Measurements from ENCODE around the gene LRP1.

Gene LRP1

DNA sequence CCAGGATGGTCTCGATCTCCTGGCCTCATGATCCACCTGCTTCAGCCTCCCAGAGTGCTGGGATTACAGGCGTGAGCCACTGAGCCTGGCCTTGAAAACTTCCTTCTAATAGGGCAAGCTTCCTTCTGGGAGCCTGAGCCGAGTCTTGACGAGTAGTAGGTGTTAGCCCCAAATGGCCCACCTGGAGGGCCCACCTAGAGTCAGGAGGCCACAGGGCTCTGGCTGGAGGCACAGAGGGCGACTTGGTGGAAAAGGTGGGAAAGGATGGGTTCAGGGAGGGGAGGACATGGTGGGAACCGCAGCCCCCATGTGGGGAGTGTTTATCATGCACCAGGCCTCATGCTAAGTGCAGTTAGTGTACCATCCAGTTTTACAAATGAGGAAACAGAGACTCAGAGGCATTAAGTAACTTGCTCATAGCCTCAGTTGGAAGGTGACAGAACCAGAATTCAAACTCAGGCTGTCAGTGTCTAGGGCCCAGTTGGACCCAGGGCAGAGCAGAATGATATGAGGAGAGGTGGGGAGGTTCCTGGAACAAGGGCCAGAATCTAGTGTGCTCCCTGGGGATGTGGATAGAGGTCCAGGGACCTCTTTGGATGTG, 22.2 kb downstream of the LRP1 start:
- Histone ChIP-seq H3K9ac (ENCODE audit: insufficient read length) (no peak overlapping the region), H3K36me3 (ENCODE audit: insufficient read depth, low read length) (peaks cover 15% of the 10 kb centered on the region), H3K9me3 (ENCODE audit: low read depth, low read length) (no peaks in the 10 kb centered on the region), H3K27ac (no peak overlapping the region), H3K4me3 (no peak overlapping the region)
- TF ChIP-seq POLR2AphosphoS5 (IDR thresholded peaks at IDR 0.05; ENCODE audit: borderline replicate concordance, low read depth, low read length) = no peak
- no peak for TF ChIP-seq FOXP2 (optimal IDR thresholded peaks at IDR 0.05; ENCODE audit: control extremely low read depth, extremely low read length, insufficient read depth)
- TF ChIP-seq EZH2 (IDR thresholded peaks at IDR 0.05) = no peak
- no peak for DNase-seq (ENCODE audit: low read depth, low spot score)

DNA sequence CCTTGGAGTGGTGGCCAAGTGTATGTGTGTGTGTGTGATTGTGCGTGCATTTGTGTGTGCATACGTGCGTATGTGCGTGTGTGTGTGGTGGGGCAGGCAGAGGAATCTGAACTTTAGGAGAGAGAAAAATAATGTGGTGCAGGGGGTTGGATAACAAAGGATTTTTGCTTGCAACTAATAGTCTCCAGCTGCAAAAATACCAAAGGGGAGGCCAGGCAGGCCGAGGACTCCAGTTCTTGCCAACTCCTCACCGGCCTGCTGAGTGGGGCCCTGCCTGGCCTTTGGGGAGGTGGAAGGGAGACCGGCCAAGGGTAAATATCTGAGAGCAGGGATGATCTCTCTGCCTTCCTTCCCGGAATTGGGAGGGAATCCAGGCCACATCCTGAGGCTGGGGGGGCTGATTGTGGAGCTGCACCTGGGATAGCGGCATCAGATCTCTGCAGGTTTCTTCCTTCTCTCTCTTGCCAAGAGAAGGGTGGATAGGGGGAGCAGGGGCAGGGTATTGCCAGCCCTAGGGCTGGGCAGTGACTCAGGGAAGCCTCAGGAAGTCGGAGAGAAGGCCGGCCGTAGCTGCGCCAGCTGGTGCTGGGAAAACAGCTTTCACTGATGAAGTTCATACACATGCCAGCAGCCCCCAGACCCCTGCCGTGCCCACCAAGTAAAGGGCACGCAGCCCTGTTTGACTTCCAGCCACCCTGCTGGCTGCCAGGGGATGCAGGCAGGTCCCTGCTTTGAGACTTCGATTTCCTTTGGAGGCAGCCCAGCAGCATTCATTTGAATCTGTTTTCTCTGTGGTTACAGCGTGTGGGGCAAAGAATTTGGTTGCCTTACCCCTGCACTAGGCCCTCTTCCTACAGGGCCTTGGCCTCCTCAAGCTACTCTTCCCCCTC, 23.7 kb downstream of the LRP1 start:
- Histone ChIP-seq H3K9me3 (ENCODE audit: low read depth, low read length) (no peaks in the 10 kb centered on the region), H3K27ac (no peak overlapping the region), H3K9ac (ENCODE audit: insufficient read length) (no peak overlapping the region), H3K36me3 (ENCODE audit: insufficient read depth, low read length) (peaks cover 19% of the 10 kb centered on the region), H3K4me3 (no peak overlapping the region)
- TF ChIP-seq FOXP2 (optimal IDR thresholded peaks at IDR 0.05; ENCODE audit: control extremely low read depth, extremely low read length, insufficient read depth) = no peak
- TF ChIP-seq EZH2 (IDR thresholded peaks at IDR 0.05) = no peak
- no peak for TF ChIP-seq POLR2AphosphoS5 (IDR thresholded peaks at IDR 0.05; ENCODE audit: borderline replicate concordance, low read depth, low read length)
- DNase-seq (ENCODE audit: low read depth, low spot score) = no peak

DNA sequence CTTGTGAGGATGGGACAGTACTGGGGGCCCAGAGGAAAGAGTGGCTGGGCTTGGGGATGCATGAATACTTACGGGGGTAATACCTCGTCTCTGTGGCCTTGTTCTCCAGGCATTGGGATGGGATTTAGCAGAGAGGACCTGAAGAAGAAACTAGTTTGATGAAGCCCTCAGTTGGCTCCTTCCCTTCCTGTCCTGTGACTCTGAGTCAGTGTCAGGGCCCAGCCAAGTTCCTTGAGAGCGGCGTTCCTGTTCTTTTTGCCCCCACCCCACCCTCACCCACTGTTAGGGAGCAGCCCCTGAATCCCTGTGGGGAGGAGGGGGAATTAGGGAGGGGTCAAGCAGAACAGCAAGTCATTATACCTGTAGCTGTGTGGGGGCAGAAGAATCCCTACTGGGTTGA, 24.4 kb downstream of the LRP1 start:
- H3K9ac ChIP-seq (ENCODE audit: insufficient read length) = no peak overlapping the region
- TF ChIP-seq POLR2AphosphoS5 (IDR thresholded peaks at IDR 0.05; ENCODE audit: borderline replicate concordance, low read depth, low read length) = no peak
- TF ChIP-seq FOXP2 (optimal IDR thresholded peaks at IDR 0.05; ENCODE audit: control extremely low read depth, extremely low read length, insufficient read depth) = no peak
- no peak for TF ChIP-seq EZH2 (IDR thresholded peaks at IDR 0.05)
- no peak overlapping the region for H3K4me3 ChIP-seq
- H3K9me3 ChIP-seq (ENCODE audit: low read depth, low read length) = no peaks in the 10 kb centered on the region
- H3K36me3 ChIP-seq (ENCODE audit: insufficient read depth, low read length) = peaks cover 21% of the 10 kb centered on the region
- no peak for DNase-seq (ENCODE audit: low read depth, low spot score)
- H3K27ac ChIP-seq = no peak overlapping the region

DNA sequence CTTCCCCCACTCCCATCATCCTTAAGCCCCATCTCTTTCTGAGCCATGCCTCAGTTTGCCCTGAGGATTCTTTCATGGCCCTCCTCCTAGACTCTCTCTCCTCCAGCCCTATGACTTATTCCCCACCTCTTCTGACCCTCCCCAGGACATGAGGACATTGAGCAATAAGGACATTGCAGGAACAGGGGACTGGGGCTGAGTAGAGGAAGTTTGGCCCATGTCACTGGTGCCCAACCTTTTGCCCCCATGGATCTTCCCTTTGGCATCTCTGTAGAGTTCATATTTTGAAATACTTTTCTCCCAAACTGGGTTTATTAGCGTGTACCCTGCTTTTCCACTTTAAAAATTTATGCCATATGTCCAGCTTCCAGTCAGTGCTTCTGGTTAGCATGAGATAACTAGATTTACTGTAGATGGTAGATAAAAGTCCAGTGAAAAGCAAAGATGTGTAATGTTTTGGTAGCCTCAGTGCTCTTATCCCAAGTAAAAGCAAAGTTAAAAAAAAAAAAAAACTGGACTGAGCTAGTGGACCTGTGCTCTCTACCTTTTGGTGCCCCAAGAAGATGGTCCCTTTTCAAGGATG, 25.2 kb downstream of the LRP1 start:
- H3K9me3 ChIP-seq (ENCODE audit: low read depth, low read length) = no peaks in the 10 kb centered on the region
- no peak for DNase-seq (ENCODE audit: low read depth, low spot score)
- TF ChIP-seq POLR2AphosphoS5 (IDR thresholded peaks at IDR 0.05; ENCODE audit: borderline replicate concordance, low read depth, low read length) (no peak), EZH2 (IDR thresholded peaks at IDR 0.05) (no peak), FOXP2 (optimal IDR thresholded peaks at IDR 0.05; ENCODE audit: control extremely low read depth, extremely low read length, insufficient read depth) (no peak)
- H3K4me3 ChIP-seq = no peak overlapping the region
- peaks cover 30% of the 10 kb centered on the region for H3K36me3 ChIP-seq (ENCODE audit: insufficient read depth, low read length)
- no peak overlapping the region for H3K9ac ChIP-seq (ENCODE audit: insufficient read length)
- H3K27ac ChIP-seq = no peak overlapping the region

DNA sequence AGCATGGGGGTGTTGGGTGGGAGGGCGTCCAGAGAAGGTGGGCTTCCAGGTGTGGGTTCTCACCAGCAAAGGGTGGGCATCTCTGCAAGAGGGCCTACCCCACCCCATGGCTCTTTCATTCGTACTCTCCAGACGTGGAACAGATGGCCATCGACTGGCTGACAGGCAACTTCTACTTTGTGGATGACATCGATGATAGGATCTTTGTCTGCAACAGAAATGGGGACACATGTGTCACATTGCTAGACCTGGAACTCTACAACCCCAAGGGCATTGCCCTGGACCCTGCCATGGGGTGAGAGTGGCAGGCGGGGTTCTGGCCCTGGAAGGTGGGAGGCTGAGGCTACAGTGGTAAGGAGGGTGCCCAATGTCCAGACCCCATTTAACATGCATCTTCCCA, 25.8 kb downstream of the LRP1 start:
- no peak for DNase-seq (ENCODE audit: low read depth, low spot score)
- Histone ChIP-seq H3K9me3 (ENCODE audit: low read depth, low read length) (no peaks in the 10 kb centered on the region), H3K9ac (ENCODE audit: insufficient read length) (no peak overlapping the region), H3K36me3 (ENCODE audit: insufficient read depth, low read length) (peaks cover 32% of the 10 kb centered on the region), H3K4me3 (no peak overlapping the region), H3K27ac (no peak overlapping the region)
- TF ChIP-seq FOXP2 (optimal IDR thresholded peaks at IDR 0.05; ENCODE audit: control extremely low read depth, extremely low read length, insufficient read depth) = no peak
- no peak for TF ChIP-seq EZH2 (IDR thresholded peaks at IDR 0.05)
- no peak for TF ChIP-seq POLR2AphosphoS5 (IDR thresholded peaks at IDR 0.05; ENCODE audit: borderline replicate concordance, low read depth, low read length)

DNA sequence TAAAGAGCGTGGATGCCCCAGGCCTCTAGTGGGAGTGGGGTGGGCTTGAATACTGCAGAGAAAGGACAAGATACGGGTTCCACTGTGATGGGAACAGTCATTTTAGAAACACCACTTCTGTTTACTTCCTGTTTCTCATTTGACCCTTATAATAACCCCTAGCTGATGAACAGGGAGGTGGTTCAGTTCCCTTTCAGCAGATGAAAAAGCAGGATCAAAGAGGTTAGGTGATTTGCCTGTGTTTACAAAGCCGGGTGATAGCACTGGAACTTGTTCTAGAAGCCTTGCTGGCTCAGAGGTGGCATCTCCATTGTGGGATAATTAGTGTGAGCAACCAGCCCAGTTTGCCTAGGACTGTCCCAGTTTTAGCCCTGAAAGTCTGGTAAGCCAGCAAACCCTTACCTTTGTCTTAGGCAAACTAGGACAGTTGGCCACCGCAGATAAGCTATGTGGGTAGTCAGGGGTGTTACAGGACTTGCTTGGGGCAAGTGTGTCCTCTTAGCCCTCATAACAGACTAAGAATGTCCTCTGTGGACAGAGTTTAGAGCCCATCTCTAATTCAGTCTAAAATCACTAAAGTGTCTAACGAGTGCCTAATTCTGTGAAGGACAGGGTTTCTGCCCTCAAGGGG, 26.6 kb downstream of the LRP1 start:
- Histone ChIP-seq H3K9me3 (ENCODE audit: low read depth, low read length) (no peaks in the 10 kb centered on the region), H3K4me3 (no peak overlapping the region), H3K36me3 (ENCODE audit: insufficient read depth, low read length) (peaks cover 29% of the 10 kb centered on the region), H3K9ac (ENCODE audit: insufficient read length) (no peak overlapping the region), H3K27ac (no peak overlapping the region)
- no peak for TF ChIP-seq FOXP2 (optimal IDR thresholded peaks at IDR 0.05; ENCODE audit: control extremely low read depth, extremely low read length, insufficient read depth)
- no peak for TF ChIP-seq POLR2AphosphoS5 (IDR thresholded peaks at IDR 0.05; ENCODE audit: borderline replicate concordance, low read depth, low read length)
- no peak for TF ChIP-seq EZH2 (IDR thresholded peaks at IDR 0.05)
- no peak for DNase-seq (ENCODE audit: low read depth, low spot score)

DNA sequence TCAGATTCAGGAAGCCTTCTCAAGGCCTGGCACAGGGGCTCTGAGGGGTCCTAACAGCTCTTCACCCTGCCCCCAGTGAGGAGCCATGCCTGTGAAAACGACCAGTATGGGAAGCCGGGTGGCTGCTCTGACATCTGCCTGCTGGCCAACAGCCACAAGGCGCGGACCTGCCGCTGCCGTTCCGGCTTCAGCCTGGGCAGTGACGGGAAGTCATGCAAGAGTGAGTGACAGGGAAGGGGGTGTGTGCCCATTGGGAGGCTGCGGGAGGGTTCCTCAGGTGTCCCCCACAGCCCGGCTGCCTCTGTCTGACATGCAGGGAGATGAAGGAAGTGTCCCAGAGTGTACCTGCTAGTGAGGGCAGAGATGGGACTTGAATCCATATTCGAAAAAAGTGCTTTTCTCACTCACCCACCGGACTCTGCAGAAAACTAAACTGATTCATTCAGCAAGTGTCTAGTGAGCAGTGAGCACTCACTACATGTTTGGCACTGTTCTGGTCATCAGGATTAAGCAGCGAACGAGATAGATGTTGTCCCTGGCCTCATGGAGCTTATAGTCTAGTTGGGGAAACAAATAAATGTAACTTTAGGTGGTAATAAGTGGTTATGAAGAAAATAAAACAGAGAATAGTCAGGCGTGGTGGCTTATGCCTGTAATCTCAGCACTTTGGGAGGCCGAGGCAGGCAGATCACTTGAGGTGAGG, 28.6 kb downstream of the LRP1 start:
- peaks cover 46% of the 10 kb centered on the region; the same call in 1 of the 2 replicates for H3K36me3 ChIP-seq (ENCODE audit: insufficient read depth, low read length)

More for the DNA sequence above, 28.6 kb downstream of the LRP1 start:
- TF ChIP-seq POLR2AphosphoS5 (IDR thresholded peaks at IDR 0.05; ENCODE audit: borderline replicate concordance, low read depth, low read length) (no peak), EZH2 (IDR thresholded peaks at IDR 0.05) (no peak), FOXP2 (optimal IDR thresholded peaks at IDR 0.05; ENCODE audit: control extremely low read depth, extremely low read length, insufficient read depth) (no peak)
- DNase-seq (ENCODE audit: low read depth, low spot score) = no peak
- no peaks in the 10 kb centered on the region for H3K9me3 ChIP-seq (ENCODE audit: low read depth, low read length)
- no peak overlapping the region for H3K27ac ChIP-seq
- no peak overlapping the region for H3K9ac ChIP-seq (ENCODE audit: insufficient read length)
- H3K4me3 ChIP-seq = no peak overlapping the region

Measured in SK-N-MC (cell line).